Measurements from ENCODE around the gene SPATC1L.
"Not testable (repeated sequence)": the region's sequence is repeated elsewhere in the genome, so short reads cannot be mapped to it uniquely, and the experiment has no call there.

SPATC1L gene

GRCh38 chr21:46183910-46184624, at the start of gene SPATC1L:
Gene SPATC1L, minus strand, starts transcription at chr21:46184459. Its CDS starts 1,643 bp downstream, at chr21:46182816.
- peak; percentile 17 to 25 for DNase-seq (ENCODE audit: low read depth in 2 of 2)

GRCh38 chr21:46229923-46230260, 45.6 kb upstream of the SPATC1L start:
- DNase-seq (ENCODE audit: low read depth in 2 of 2), result no peak

- peak in 1 of 2 donors; percentile 11 for DNase-seq (ENCODE audit: low read depth in 2 of 2)
These were observed 45.1 kb upstream of the SPATC1L start for GRCh38 chr21:46229133-46229922.

- DNase-seq (ENCODE audit: low read depth in 2 of 2), result peak; percentile 96
These were observed 44.2 kb upstream of the SPATC1L start, which contains the start of gene LSS for GRCh38 chr21:46228345-46229051. Gene LSS, minus strand, starts transcription at chr21:46228774. Its CDS starts 29 bp downstream, at chr21:46228745.

- no peak for DNase-seq (ENCODE audit: low read depth in 2 of 2)
These were observed 43.6 kb upstream of the SPATC1L start for GRCh38 chr21:46227811-46228344.

GRCh38 chr21:46226920-46227599, 42.8 kb upstream of the SPATC1L start:
- no peak for DNase-seq (ENCODE audit: low read depth in 2 of 2)

- DNase-seq (ENCODE audit: low read depth in 2 of 2), result no peak
These were observed 41.9 kb upstream of the SPATC1L start for GRCh38 chr21:46226146-46226545.

- not testable (repeated sequence) for DNase-seq (ENCODE audit: low read depth in 2 of 2)
These were observed 39.4 kb upstream of the SPATC1L start for GRCh38 chr21:46223661-46224060.

- no peak for DNase-seq (ENCODE audit: low read depth in 2 of 2)
These were observed 39.0 kb upstream of the SPATC1L start for GRCh38 chr21:46223217-46223616.

- DNase-seq (ENCODE audit: low read depth in 2 of 2), result no peak
These were observed 38.3 kb upstream of the SPATC1L start for GRCh38 chr21:46222436-46223116.

GRCh38 chr21:46221664-46222435, 37.6 kb upstream of the SPATC1L start:
- DNase-seq (ENCODE audit: low read depth in 2 of 2), result no peak

GRCh38 chr21:46220847-46221246, 36.6 kb upstream of the SPATC1L start:
- no peak for DNase-seq (ENCODE audit: low read depth in 2 of 2)

GRCh38 chr21:46220275-46220810, 36.1 kb upstream of the SPATC1L start:
- no peak for DNase-seq (ENCODE audit: low read depth in 2 of 2)

- DNase-seq (ENCODE audit: low read depth in 2 of 2), result no peak
These were observed 35.5 kb upstream of the SPATC1L start for GRCh38 chr21:46219591-46220239.

- DNase-seq (ENCODE audit: low read depth in 2 of 2), result no peak
These were observed 34.8 kb upstream of the SPATC1L start for GRCh38 chr21:46218906-46219590.

- no peak for DNase-seq (ENCODE audit: low read depth in 2 of 2)
These were observed 33.4 kb upstream of the SPATC1L start for GRCh38 chr21:46217511-46218196.

- DNase-seq (ENCODE audit: low read depth in 2 of 2), result no peak
These were observed 32.0 kb upstream of the SPATC1L start for GRCh38 chr21:46216132-46216747.
